Measurements from ENCODE around the gene NEK7.

The NEK7 gene

GRCh38 chr1:198357937-198358336 is 201.1 kb downstream of the NEK7 start:
- WGBS, result 86% methylated on average over 2 of the region's 2 CpGs
- H3K4me3 ChIP-seq (ENCODE audit: low read length), result no peak overlapping the region
- H3K4me1 ChIP-seq (ENCODE audit: insufficient read depth, low read length), result peaks cover 5% of the 10 kb centered on the region; the same call in 1 of the 2 replicates
- no peaks in the 10 kb centered on the region for H3K27me3 ChIP-seq (ENCODE audit: insufficient read depth, low read length)
- no peak overlapping the region for H3K27ac ChIP-seq (ENCODE audit: low read depth, low read length)
- H3K36me3 ChIP-seq (ENCODE audit: insufficient read depth, low read length), result no peaks in the 10 kb centered on the region
- H3K9ac ChIP-seq (ENCODE audit: low read depth, low read length), result no peak overlapping the region
- H3K9me3 ChIP-seq (ENCODE audit: insufficient read depth, low read depth, low read length), result no peaks in the 10 kb centered on the region

DNA sequence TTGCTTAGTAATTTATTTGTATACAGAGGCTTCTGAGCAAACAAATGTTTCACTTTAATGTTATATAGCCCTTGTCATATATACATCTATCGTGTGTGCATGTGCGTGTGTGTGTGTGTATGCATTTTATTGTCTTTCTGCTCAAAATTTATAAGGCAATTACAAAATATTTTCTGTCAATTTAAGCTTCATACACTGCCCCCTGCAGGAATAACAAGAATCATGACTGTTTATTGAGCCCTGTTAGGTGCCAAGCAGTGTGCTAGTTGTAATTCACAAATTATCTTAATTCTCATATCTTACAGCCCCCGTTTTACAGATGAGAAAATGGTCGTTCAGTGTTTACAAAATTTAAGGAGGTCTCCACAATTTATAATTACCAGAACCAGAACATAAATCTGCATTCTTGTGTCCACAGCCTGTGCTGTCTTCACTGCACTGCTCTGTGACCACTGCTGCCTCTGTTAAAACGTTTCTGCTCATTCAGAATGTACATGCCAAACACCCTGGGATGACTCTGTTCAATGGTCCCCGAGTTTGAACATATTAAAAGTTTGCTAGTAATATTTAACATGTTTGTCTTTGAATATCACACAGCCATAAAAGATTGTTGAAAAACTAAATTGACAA is 202.3 kb downstream of the NEK7 start:
- no peak overlapping the region for H3K4me3 ChIP-seq (ENCODE audit: low read length)
- no peaks in the 10 kb centered on the region for H3K9me3 ChIP-seq (ENCODE audit: insufficient read depth, low read depth, low read length)
- H3K27ac ChIP-seq (ENCODE audit: low read depth, low read length), result no peak overlapping the region
- H3K27me3 ChIP-seq (ENCODE audit: insufficient read depth, low read length), result no peaks in the 10 kb centered on the region
- no peaks in the 10 kb centered on the region for H3K36me3 ChIP-seq (ENCODE audit: insufficient read depth, low read length)
- peaks cover 5% of the 10 kb centered on the region; the same call in 1 of the 2 replicates for H3K4me1 ChIP-seq (ENCODE audit: insufficient read depth, low read length)
- 73% methylated on average over 3 of the region's 6 CpGs for WGBS
- H3K9ac ChIP-seq (ENCODE audit: low read depth, low read length), result no peak overlapping the region

DNA sequence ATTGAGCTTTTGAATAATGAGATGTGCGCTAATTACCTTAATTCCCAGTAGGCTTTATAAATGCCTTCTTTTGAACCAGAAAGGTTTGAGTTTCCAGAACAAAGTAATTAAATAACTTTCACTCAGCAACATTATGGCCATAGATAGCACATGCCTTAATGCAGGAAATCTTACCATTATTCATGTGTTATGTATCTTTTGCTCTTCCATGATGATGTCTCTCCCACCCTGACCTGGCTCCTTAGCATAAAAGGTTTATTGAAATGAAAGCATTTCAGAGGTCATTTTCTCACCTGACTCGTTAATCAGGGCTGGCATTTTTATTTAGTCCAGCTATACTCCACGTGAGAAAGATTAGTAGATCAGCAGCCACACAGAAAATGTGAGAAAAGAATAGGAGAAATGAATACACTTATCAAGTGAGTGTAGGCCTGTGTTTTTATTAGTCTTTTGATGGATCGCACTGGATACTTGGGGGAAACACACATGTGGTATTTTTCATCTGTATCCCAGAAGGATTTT is 203.5 kb downstream of the NEK7 start:
- no peak overlapping the region for H3K27ac ChIP-seq (ENCODE audit: low read depth, low read length)
- no peaks in the 10 kb centered on the region for H3K27me3 ChIP-seq (ENCODE audit: insufficient read depth, low read length)
- H3K9me3 ChIP-seq (ENCODE audit: insufficient read depth, low read depth, low read length), result no peaks in the 10 kb centered on the region
- 97% methylated on average over 4 of the region's 4 CpGs for WGBS
- H3K4me1 ChIP-seq (ENCODE audit: insufficient read depth, low read length), result peaks cover 5% of the 10 kb centered on the region; the same call in 1 of the 2 replicates
- no peaks in the 10 kb centered on the region for H3K36me3 ChIP-seq (ENCODE audit: insufficient read depth, low read length)
- no peak overlapping the region for H3K4me3 ChIP-seq (ENCODE audit: low read length)
- H3K9ac ChIP-seq (ENCODE audit: low read depth, low read length), result no peak overlapping the region

DNA sequence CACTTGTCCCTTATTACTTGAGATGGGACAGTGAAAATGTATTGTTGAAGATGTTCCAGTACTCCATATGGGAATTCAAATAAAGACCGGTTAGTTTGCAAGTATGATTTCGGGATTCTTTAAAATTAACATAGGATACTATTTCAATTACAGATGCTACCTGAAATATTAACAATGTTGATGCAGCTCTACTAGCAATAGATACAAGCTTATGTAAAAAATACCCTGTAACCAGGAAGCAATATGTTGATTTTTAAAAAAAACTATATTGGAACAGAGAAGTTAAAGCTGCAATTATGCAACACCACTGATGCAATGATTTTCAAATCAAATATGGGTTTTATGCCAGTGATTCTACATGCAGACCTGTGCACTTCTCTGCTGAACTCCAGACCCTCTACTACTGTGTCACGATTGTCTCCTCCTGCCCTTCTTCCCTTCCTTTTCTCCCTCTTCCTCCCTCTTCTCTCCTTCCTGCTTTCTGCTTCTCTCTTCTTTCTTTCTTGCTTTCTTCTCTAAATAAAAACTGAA is 204.5 kb downstream of the NEK7 start:
- Histone ChIP-seq H3K9me3 (ENCODE audit: insufficient read depth, low read depth, low read length) (no peaks in the 10 kb centered on the region), H3K9ac (ENCODE audit: low read depth, low read length) (no peak overlapping the region), H3K4me3 (ENCODE audit: low read length) (no peak overlapping the region), H3K36me3 (ENCODE audit: insufficient read depth, low read length) (no peaks in the 10 kb centered on the region), H3K27me3 (ENCODE audit: insufficient read depth, low read length) (no peaks in the 10 kb centered on the region), H3K27ac (ENCODE audit: low read depth, low read length) (no peak overlapping the region), H3K4me1 (ENCODE audit: insufficient read depth, low read length) (peaks cover 5% of the 10 kb centered on the region; the same call in 1 of the 2 replicates)
- 86% methylated on average over 1 of the region's 3 CpGs for WGBS

DNA sequence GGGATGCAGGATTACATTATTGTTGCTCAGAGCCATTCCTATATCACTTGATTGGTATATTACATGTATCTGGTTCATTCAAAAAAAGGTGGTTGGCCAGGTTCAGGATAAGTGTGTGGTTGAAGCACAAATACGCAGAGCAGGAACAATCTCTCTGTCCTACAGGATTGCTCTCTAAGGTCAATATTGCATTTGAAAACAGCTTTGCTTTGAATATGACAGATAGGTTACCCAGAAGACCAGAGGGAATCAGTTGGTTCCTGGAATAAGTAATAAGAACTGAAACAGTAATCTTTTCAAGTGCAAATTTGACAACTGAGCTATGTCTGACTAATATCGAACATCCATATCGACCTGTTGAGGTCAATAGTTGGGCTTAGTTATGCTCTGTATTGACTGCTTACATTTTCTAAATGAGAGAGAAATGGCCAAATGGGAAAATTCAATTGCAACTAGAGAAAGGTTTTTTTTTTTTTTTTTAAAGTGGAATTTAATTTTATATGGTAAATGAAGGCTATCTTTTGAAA is 206.9 kb downstream of the NEK7 start:
- peaks cover 5% of the 10 kb centered on the region; the same call in 1 of the 2 replicates for H3K4me1 ChIP-seq (ENCODE audit: insufficient read depth, low read length)
- no peaks in the 10 kb centered on the region for H3K36me3 ChIP-seq (ENCODE audit: insufficient read depth, low read length)
- no peak overlapping the region for H3K4me3 ChIP-seq (ENCODE audit: low read length)
- no peaks in the 10 kb centered on the region for H3K27me3 ChIP-seq (ENCODE audit: insufficient read depth, low read length)
- 96% methylated on average over 3 of the region's 3 CpGs for WGBS
- no peaks in the 10 kb centered on the region for H3K9me3 ChIP-seq (ENCODE audit: insufficient read depth, low read depth, low read length)
- no peak overlapping the region for H3K9ac ChIP-seq (ENCODE audit: low read depth, low read length)
- no peak overlapping the region for H3K27ac ChIP-seq (ENCODE audit: low read depth, low read length)

DNA sequence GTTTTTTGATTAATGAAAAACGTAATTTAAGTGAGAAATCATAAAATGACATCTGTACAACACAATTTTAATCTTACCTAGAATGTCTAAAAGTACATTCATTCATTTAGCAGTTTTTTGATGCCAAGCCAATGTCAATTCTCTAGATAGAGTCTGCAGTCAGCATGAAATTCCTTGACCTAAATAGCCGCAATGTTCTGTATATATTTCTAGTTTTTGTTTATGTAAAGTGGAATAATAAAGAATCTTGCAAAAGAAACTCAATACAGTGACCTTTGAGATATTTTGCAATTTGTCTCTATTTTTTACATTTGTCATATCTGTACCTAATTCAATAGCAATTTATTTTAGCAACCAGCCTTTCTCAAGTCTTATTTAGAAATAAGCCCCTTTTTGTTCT is 207.7 kb downstream of the NEK7 start:
- Histone ChIP-seq H3K27ac (ENCODE audit: low read depth, low read length) (no peak overlapping the region), H3K4me1 (ENCODE audit: insufficient read depth, low read length) (peaks cover 5% of the 10 kb centered on the region; the same call in 1 of the 2 replicates), H3K9ac (ENCODE audit: low read depth, low read length) (no peak overlapping the region), H3K9me3 (ENCODE audit: insufficient read depth, low read depth, low read length) (no peaks in the 10 kb centered on the region), H3K4me3 (ENCODE audit: low read length) (no peak overlapping the region), H3K27me3 (ENCODE audit: insufficient read depth, low read length) (no peaks in the 10 kb centered on the region), H3K36me3 (ENCODE audit: insufficient read depth, low read length) (no peaks in the 10 kb centered on the region)
- WGBS, result 100% methylated on average over 1 of the region's 2 CpGs

GRCh38 chr1:198367296-198367695 is 210.5 kb downstream of the NEK7 start:
- no peaks in the 10 kb centered on the region for H3K36me3 ChIP-seq (ENCODE audit: insufficient read depth, low read length)
- H3K9ac ChIP-seq (ENCODE audit: low read depth, low read length), result no peak overlapping the region
- no peaks in the 10 kb centered on the region for H3K27me3 ChIP-seq (ENCODE audit: insufficient read depth, low read length)
- H3K27ac ChIP-seq (ENCODE audit: low read depth, low read length), result no peak overlapping the region
- no peaks in the 10 kb centered on the region for H3K4me1 ChIP-seq (ENCODE audit: insufficient read depth, low read length)
- no peak overlapping the region for H3K4me3 ChIP-seq (ENCODE audit: low read length)
- no peaks in the 10 kb centered on the region for H3K9me3 ChIP-seq (ENCODE audit: insufficient read depth, low read depth, low read length)
- WGBS, result 90% methylated on average over 1 of the region's 1 CpG

GRCh38 chr1:198370996-198371395 is 214.2 kb downstream of the NEK7 start:
- Histone ChIP-seq H3K9ac (ENCODE audit: low read depth, low read length) (no peak overlapping the region), H3K4me3 (ENCODE audit: low read length) (no peak overlapping the region), H3K27ac (ENCODE audit: low read depth, low read length) (no peak overlapping the region), H3K4me1 (ENCODE audit: insufficient read depth, low read length) (no peaks in the 10 kb centered on the region), H3K27me3 (ENCODE audit: insufficient read depth, low read length) (no peaks in the 10 kb centered on the region), H3K36me3 (ENCODE audit: insufficient read depth, low read length) (no peaks in the 10 kb centered on the region), H3K9me3 (ENCODE audit: insufficient read depth, low read depth, low read length) (no peaks in the 10 kb centered on the region)
- WGBS, result 87% methylated on average over 1 of the region's 1 CpG

Data from HUES64 (cell line).